ENCODE measurements around the gene PJVK.

DNA sequence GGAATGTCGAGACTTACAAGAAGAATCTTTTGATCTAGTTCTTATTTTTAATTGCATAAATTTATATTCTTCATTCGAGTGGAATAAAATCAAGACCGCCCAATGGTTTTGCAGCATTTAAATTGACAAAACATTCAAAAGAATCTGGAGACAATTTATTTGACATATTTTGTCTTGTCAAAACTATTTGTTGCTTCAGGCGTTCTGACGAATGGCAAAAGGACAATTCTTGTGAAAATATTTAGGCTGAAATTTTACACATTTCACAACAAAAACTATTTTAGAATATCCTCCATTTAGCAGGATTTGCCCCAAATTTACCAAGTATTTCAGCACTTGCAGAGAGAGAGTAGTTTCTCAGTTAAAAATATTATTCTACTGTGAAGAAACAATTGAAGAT is 41.9 kb upstream of the PJVK start:
- TF ChIP-seq GABPA (IDR thresholded peaks at IDR 0.05; ENCODE audit: low read depth) = no peak
- TF ChIP-seq CTCF (IDR thresholded peaks at IDR 0.05; ENCODE audit: insufficient read depth, low read length) = no peak
- TF ChIP-seq POLR2AphosphoS5 (IDR thresholded peaks at IDR 0.05; ENCODE audit: low read depth) = no peak

Measured in HL-60 (cell line).